SH-SY5Y (cell line): Measurements from ENCODE around the gene TOM1L1.

Experiments
- GATA2 ChIP-seq: IDR thresholded peaks from 2 replicates; pipeline ENCODE4 v1.6.1; 2011; ENCODE audit warnings: mild to moderate bottlenecking, low read depth, low read length
- GATA3 ChIP-seq: IDR thresholded peaks from 2 replicates; pipeline ENCODE4 v1.6.1; 2011; ENCODE audit warnings: low read depth, mild to moderate bottlenecking, low read length, moderate library complexity

DNA sequence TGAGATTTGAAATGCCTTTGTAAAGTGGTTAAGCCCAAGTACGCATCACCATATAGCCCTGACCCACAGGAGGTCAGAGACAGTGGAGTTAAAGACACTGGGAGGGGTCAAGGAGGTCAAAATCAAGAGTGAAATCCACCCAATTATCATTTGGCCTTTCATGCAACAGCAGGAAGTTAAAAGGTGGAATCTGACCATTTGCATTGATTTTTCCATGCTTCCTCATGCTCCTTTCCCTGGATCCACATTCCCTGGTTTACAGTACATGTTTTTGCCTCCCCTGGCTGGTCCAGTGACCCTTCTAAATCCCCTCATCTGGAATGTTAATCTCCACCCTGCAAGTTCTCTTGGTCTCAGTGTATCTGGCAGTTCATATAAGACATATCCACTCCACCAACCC, 36.6 kb upstream of the TOM1L1 start:
- TF ChIP-seq GATA2 (no peak), GATA3 (no peak)
